Endothelial cell of umbilical vein (primary cell): ENCODE results near the gene JMJD7. TPM values are rescaled to one million over a fixed set of nuclear protein-coding genes. Genes with fewer than 3 reads are reported as not detected.

Experiments
- BruUV-seq: library from RNA; stranded (reverse); fragments of 400-500 nt; replicated peaks from 2 replicates; lab custom pipeline; 2021; lab: Mats Ljungman, UMichigan
- CTCF ChIA-PET: fragments of 300-600, 350-600 bp; sonication (Branson Sonifier 250); formaldehyde crosslinking; loops from one replicate; lab custom pipeline; 2021; ENCODE audit warnings: antibody characterized with exemption, inconsistent platforms; lab: Charles Lee
- POLR2A ChIA-PET: fragments of 300-600, 350-600 bp; sonication (Branson Sonifier 250); formaldehyde crosslinking; loops from one replicate; lab custom pipeline; 2021; ENCODE audit warnings: antibody characterized with exemption, inconsistent platforms; lab: Charles Lee
- DNase-seq: peaks from one replicate; pipeline ENCODE4 v3.0.0-alpha.2; 2011; ENCODE audit warnings: low read depth, low spot score
- FAIRE-seq: peaks from 2 replicates; lab custom pipeline; 2011; peaks lifted over from hg19 to GRCh38; lab: Jason Lieb, UNC
- H2AFZ ChIP-seq: 2 replicates; pipeline ENCODE4 v1.6.0; 2012; ENCODE audit warnings: low read depth, low read length, control low read depth, inconsistent platforms
- H3K27ac ChIP-seq: 2 replicates; pipeline ENCODE4 v1.5.1; 2011; ENCODE audit warnings: low read depth, mild to moderate bottlenecking, control low read depth, low read length, moderate library complexity; ENCODE audit not compliant: insufficient read depth
- H3K27me3 ChIP-seq, 2 experiments: 2 replicates each; pipeline versions ENCODE4 v1.6.0 to v1.6.1; 2011; ENCODE audit warnings: low read length in 2 of 2, mixed read lengths in 1 of 2; ENCODE audit not compliant: control insufficient read depth in 2 of 2, insufficient read depth in 2 of 2
- H3K36me3 ChIP-seq, 2 experiments: 2 replicates in 1 of 2; 3 replicates in 1 of 2; pipeline ENCODE4 v1.5.1; 2011; ENCODE audit warnings: low read length in 2 of 2, mild to moderate bottlenecking in 1 of 2, moderate library complexity in 1 of 2; ENCODE audit not compliant: control insufficient read depth in 2 of 2, insufficient read depth in 2 of 2; ENCODE audit errors: extremely low read depth in 1 of 2
- H3K4me1 ChIP-seq: 3 replicates; pipeline ENCODE4 v1.5.1; 2011; ENCODE audit warnings: mild to moderate bottlenecking, low read length; ENCODE audit not compliant: control insufficient read depth, insufficient read depth; ENCODE audit errors: extremely low read depth
- H3K4me2 ChIP-seq: 2 replicates; pipeline ENCODE4 v1.6.1; 2011; ENCODE audit warnings: low read length, control low read depth, mixed read lengths; ENCODE audit not compliant: insufficient read depth
- H3K4me3 ChIP-seq, 3 experiments: fragments of 200-600 bp in 1 of 3; sonication (generic), shearing (Covaris generic) in 1 of 3; replicated peaks in 1 of 3; 2 replicates each; pipeline ENCODE4 v1.5.1; 2011 to 2016; ENCODE audit warnings: control low read depth in 3 of 3, low read length in 3 of 3, mild to moderate bottlenecking in 2 of 3, inconsistent platforms in 1 of 3, low read depth in 1 of 3, moderate library complexity in 1 of 3; ENCODE audit not compliant: insufficient read depth in 1 of 3
- H3K79me2 ChIP-seq: 2 replicates; pipeline ENCODE4 v1.6.0; 2012; ENCODE audit warnings: low read length, inconsistent platforms; ENCODE audit not compliant: control insufficient read depth, insufficient read depth
- H3K9ac ChIP-seq: replicated peaks from 2 replicates; pipeline ENCODE3; 2011; ENCODE audit warnings: low read length, control low read depth; ENCODE audit not compliant: insufficient read depth; ENCODE audit errors: extremely low read depth
- H3K9me1 ChIP-seq: replicated peaks from 3 replicates; pipeline ENCODE4 v1.6.0; 2011; ENCODE audit warnings: mild to moderate bottlenecking, low read length; ENCODE audit not compliant: control insufficient read depth, insufficient read depth; ENCODE audit errors: extremely low read depth
- H3K9me3 ChIP-seq: replicated peaks from 2 replicates; pipeline ENCODE4 v1.5.1; 2012; ENCODE audit warnings: low read length, inconsistent platforms; ENCODE audit not compliant: control insufficient read depth, insufficient read depth
- H4K20me1 ChIP-seq: replicated peaks from 2 replicates; pipeline ENCODE3; 2011; ENCODE audit warnings: mild to moderate bottlenecking, low read length; ENCODE audit not compliant: control insufficient read depth, insufficient read depth; ENCODE audit errors: extremely low read depth
- EZH2 ChIP-seq: IDR thresholded peaks from 2 replicates; pipeline ENCODE4 v1.6.1; 2012; ENCODE audit warnings: borderline replicate concordance, low read depth, mild to moderate bottlenecking, moderate library complexity, low read length, inconsistent platforms; ENCODE audit not compliant: severe bottlenecking
- FOS ChIP-seq: IDR thresholded peaks from 2 replicates; pipeline ENCODE4 v1.6.1; 2011; ENCODE audit warnings: mild to moderate bottlenecking, low read length, moderate library complexity, borderline replicate concordance; ENCODE audit not compliant: insufficient read depth
- GATA2 ChIP-seq: IDR thresholded peaks from 2 replicates; pipeline ENCODE4 v1.7.0; 2011; ENCODE audit warnings: low read depth, mild to moderate bottlenecking, moderate library complexity, mixed read lengths, low read length; ENCODE audit not compliant: insufficient read length, insufficient read depth
- JUN ChIP-seq: IDR thresholded peaks from 2 replicates; pipeline ENCODE4 v1.6.1; 2011; ENCODE audit warnings: borderline replicate concordance, low read depth; ENCODE audit not compliant: insufficient read length, insufficient read depth
- MYC ChIP-seq: IDR thresholded peaks from one replicate; pipeline ENCODE4 v1.6.1; 2011; ENCODE audit warnings: mild to moderate bottlenecking, low read depth, low read length
- POLR2A ChIP-seq: IDR thresholded peaks from 2 replicates; pipeline ENCODE4 v1.6.1; 2012; ENCODE audit warnings: low read depth, mild to moderate bottlenecking, control low read depth, low read length
- POLR2AphosphoS5 ChIP-seq: IDR thresholded peaks from 2 replicates; pipeline ENCODE4 v1.6.1; 2012; ENCODE audit warnings: low read depth, mild to moderate bottlenecking, control low read depth, low read length, moderate library complexity; ENCODE audit not compliant: insufficient read depth
- dilution Hi-C: fragments of 300-500 bp; cut with MboI; formaldehyde crosslinking; loops from one replicate; pipeline ENCODE4 v1.15.0; 2019; ENCODE audit warnings: low sequenced_read_pairs; ENCODE audit not compliant: extremely low pct_ligation_motif_present
- intact Hi-C: fragments of 100-400 bp; cut with micrococcal nuclease; formaldehyde crosslinking; loops from one replicate; pipeline ENCODE4 v1.10.0; 2022
- polyA plus RNA-seq, 4 experiments: library from polyadenylated mRNA; depleted of rRNA in 3 of 4; stranded (reverse) in 3 of 4; unstranded in 1 of 4; fragments of >200 nt; gene quantifications; 2 replicates each; pipeline versions ENCODE4 v1.2.1 to v1.2.3, GENCODE V29; 2011 to 2012; ENCODE audit warnings: missing spikeins in 1 of 4
- total RNA-seq: library from RNA; stranded (reverse); gene quantifications from 2 replicates; pipeline ENCODE4 v1.2.3, GENCODE V29; 2021
- TF ChIP-seq, protein P1 (sequence below): IDR thresholded peaks from 2 replicates; pipeline ENCODE4 v1.6.1; 2011; ENCODE audit not compliant: insufficient read depth, insufficient read length
- TF ChIP-seq, protein P2 (sequence below), 2 donors: IDR thresholded peaks; 1 replicate in 1 of 2; 2 replicates in 1 of 2; pipeline ENCODE4 v1.5.1; 2011; ENCODE audit warnings: low read length in 2 of 2, mild to moderate bottlenecking in 2 of 2, moderate library complexity in 2 of 2, control low read depth in 1 of 2, inconsistent platforms in 1 of 2, low read depth in 1 of 2; ENCODE audit not compliant: insufficient read depth in 1 of 2; ENCODE audit errors: extremely low read depth in 1 of 2

Gene JMJD7
- total and polyA plus RNA-seq, 2 donors (not counting 3 experiments of a cell fraction or from before 2014, with no cell fraction given): 7.3 to 11.4 TPM

GRCh38 chr15:41850482-41851166 is 22.7 kb downstream of the JMJD7 start:
- Histone ChIP-seq H4K20me1 (no peaks in the 10 kb centered on the region), H3K9me1 (no peaks in the 10 kb centered on the region), H2AFZ (no peak overlapping the region), H3K79me2 (no peaks in the 10 kb centered on the region), H3K4me3 (no peak overlapping the region), H3K9ac (no peak overlapping the region), H3K4me2 (no peak overlapping the region), H3K27me3 (no peaks in the 10 kb centered on the region), H3K4me1 (no peaks in the 10 kb centered on the region), H3K27ac (no peak overlapping the region), H3K9me3 (no peaks in the 10 kb centered on the region), H3K36me3 (peaks cover 6 to 49% of the 10 kb centered on the region in 2 experiments)
- ChIA-PET CTCF (interaction anchor here (3.2 kb wide), 1 partner anchor 13 kb away, joined by 12 read pairs; no protein-coding TSS in a partner anchor), POLR2A (no interaction called here)
- FAIRE-seq (no peak), DNase-seq (no peak)
- TF ChIP-seq, protein P1, sequence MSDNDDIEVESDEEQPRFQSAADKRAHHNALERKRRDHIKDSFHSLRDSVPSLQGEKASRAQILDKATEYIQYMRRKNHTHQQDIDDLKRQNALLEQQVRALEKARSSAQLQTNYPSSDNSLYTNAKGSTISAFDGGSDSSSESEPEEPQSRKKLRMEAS: no peak
- TF ChIP-seq MYC (no peak), EZH2 (no peak), GATA2 (no peak), FOS (no peak), POLR2A (no peak), POLR2AphosphoS5 (no peak), JUN (no peak)
- TF ChIP-seq, protein P2, sequence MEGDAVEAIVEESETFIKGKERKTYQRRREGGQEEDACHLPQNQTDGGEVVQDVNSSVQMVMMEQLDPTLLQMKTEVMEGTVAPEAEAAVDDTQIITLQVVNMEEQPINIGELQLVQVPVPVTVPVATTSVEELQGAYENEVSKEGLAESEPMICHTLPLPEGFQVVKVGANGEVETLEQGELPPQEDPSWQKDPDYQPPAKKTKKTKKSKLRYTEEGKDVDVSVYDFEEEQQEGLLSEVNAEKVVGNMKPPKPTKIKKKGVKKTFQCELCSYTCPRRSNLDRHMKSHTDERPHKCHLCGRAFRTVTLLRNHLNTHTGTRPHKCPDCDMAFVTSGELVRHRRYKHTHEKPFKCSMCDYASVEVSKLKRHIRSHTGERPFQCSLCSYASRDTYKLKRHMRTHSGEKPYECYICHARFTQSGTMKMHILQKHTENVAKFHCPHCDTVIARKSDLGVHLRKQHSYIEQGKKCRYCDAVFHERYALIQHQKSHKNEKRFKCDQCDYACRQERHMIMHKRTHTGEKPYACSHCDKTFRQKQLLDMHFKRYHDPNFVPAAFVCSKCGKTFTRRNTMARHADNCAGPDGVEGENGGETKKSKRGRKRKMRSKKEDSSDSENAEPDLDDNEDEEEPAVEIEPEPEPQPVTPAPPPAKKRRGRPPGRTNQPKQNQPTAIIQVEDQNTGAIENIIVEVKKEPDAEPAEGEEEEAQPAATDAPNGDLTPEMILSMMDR (IDR thresholded peaks at IDR 0.05; ENCODE audit: extremely low read depth in 1 of 2, insufficient read depth in 1 of 2, low read depth in 1 of 2, low read length in 2 of 2): no peak
- dilution Hi-C loops: no loop called here
- intact Hi-C loops: no loop called here
- BruUV-seq: no TSS peak
